Thymus (tissue), 14 donors: ENCODE data around the gene HOXC11. TPM values are rescaled to one million over a fixed set of nuclear protein-coding genes. Genes with fewer than 3 reads are reported as not detected.

Experiments used
- DNase-seq, 9 donors: peaks; one replicate each; pipeline ENCODE4 v3.0.0-alpha.2; 2013; ENCODE audit warnings: low spot score in 9 of 9, low read depth in 6 of 9, missing footprints in 1 of 9
- H3K27ac ChIP-seq, 2 donors: one replicate each; pipeline ENCODE4 v1.5.1; 2013; ENCODE audit warnings: control low read depth in 1 of 2, low read depth in 1 of 2, low read length in 1 of 2, mild to moderate bottlenecking in 1 of 2, moderate library complexity in 1 of 2
- H3K27me3 ChIP-seq, 2 donors: one replicate each; pipeline ENCODE4 v1.5.1; 2013; ENCODE audit warnings: low read length in 1 of 2; ENCODE audit not compliant: control insufficient read depth in 2 of 2, insufficient read depth in 1 of 2
- H3K36me3 ChIP-seq, 2 donors: one replicate each; pipeline ENCODE4 v1.5.1; 2013; ENCODE audit warnings: low read length in 1 of 2, mild to moderate bottlenecking in 1 of 2, moderate library complexity in 1 of 2; ENCODE audit not compliant: control insufficient read depth in 2 of 2, insufficient read depth in 2 of 2
- H3K4me1 ChIP-seq, 2 donors: one replicate each; pipeline ENCODE4 v1.5.1; 2013; ENCODE audit warnings: low read length in 2 of 2; ENCODE audit not compliant: control insufficient read depth in 2 of 2, insufficient read depth in 2 of 2
- H3K4me3 ChIP-seq, 2 donors: one replicate each; pipeline ENCODE4 v1.5.1; 2013; ENCODE audit warnings: low read length in 2 of 2, control low read depth in 1 of 2, mild to moderate bottlenecking in 1 of 2
- H3K9me3 ChIP-seq, 2 donors: one replicate each; pipeline ENCODE4 v1.5.1; 2013; ENCODE audit warnings: low read length in 1 of 2, mild to moderate bottlenecking in 1 of 2; ENCODE audit not compliant: control insufficient read depth in 2 of 2, insufficient read depth in 1 of 2
- WGBS: extraction: QIAGEN DNeasy Blood & Tissue Kit; methylation state at CpG from one replicate; pipeline ENCODE4 v1.1.7; 2013; 5-methylcytosine and 5-hydroxymethylcytosine counted together
- long read RNA-seq, 10 donors: transcript quantifications; one replicate each; lab custom pipeline, GENCODE V29; 2026
- polyA plus RNA-seq: library from polyadenylated mRNA; stranded (reverse); fragments of 200-250 nt; gene quantifications from one replicate; pipeline ENCODE4 v1.2.3, GENCODE V29; 2013
- total RNA-seq: library from RNA; stranded (reverse); fragments of 120-200 nt; gene quantifications from one replicate; pipeline ENCODE4 v1.2.4, GENCODE V29; 2013
- donor health status: healthy.

HOXC11 gene
- total RNA-seq (not detected), polyA plus RNA-seq (0.21 TPM)
- long read RNA-seq, donor 1 = 0 reads
- long read RNA-seq, donor 2 = 0 reads
- long read RNA-seq, donor 3 = 0 reads
- long read RNA-seq, donor 4 = 0 reads
- long read RNA-seq, donor 5 = 0 reads
- long read RNA-seq, donor 6 = 0 reads
- long read RNA-seq, donor 7 = 0 reads
- long read RNA-seq, donor 8 = 0 reads
- long read RNA-seq, donor 9 = 0 reads
- long read RNA-seq, donor 10 = 0 reads

DNA sequence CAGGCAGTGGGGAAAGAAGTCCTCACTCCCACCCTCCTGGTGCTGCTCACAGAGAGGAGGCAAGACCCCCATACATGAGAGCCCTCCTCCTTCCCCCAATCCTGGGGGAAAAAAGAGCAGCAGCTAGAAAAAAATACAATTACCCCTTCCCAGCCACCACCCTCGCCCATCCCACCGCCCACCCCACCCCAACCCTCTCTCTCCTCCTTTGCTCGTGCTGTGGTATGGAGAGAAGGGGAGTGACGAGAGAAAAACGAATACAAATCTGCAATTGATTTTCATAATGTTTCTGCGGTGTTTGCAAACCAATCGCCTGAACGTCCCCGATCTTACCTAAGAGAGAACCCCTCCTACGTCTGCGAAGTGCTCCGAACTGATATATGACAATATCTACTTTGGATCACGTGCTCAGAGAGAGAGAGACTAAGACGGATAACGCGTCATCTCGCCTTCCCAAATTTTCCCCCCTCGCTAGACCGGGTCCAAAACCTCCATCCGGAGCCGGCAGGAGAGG is at the start of gene HOXC11:
TSS of gene HOXC11 (plus strand) at position 405 of the 514 bp plus-strand sequence. CDS start 116 bp downstream, outside the sequence.
- Histone ChIP-seq H3K9me3 (peaks cover 0 to 16% of the 10 kb centered on the region in 2 donors), H3K4me1 (no peaks in the 10 kb centered on the region), H3K36me3 (no peaks in the 10 kb centered on the region), H3K27ac (no peak within 1 kb of the TSS), H3K4me3 (no peak within 1 kb of the TSS), H3K27me3 (peaks cover 87 to 100% of the 10 kb centered on the region in 2 donors)
- DNase-seq = no peak
- 8% methylated on average over 21 of the region's 21 CpGs for WGBS

DNA sequence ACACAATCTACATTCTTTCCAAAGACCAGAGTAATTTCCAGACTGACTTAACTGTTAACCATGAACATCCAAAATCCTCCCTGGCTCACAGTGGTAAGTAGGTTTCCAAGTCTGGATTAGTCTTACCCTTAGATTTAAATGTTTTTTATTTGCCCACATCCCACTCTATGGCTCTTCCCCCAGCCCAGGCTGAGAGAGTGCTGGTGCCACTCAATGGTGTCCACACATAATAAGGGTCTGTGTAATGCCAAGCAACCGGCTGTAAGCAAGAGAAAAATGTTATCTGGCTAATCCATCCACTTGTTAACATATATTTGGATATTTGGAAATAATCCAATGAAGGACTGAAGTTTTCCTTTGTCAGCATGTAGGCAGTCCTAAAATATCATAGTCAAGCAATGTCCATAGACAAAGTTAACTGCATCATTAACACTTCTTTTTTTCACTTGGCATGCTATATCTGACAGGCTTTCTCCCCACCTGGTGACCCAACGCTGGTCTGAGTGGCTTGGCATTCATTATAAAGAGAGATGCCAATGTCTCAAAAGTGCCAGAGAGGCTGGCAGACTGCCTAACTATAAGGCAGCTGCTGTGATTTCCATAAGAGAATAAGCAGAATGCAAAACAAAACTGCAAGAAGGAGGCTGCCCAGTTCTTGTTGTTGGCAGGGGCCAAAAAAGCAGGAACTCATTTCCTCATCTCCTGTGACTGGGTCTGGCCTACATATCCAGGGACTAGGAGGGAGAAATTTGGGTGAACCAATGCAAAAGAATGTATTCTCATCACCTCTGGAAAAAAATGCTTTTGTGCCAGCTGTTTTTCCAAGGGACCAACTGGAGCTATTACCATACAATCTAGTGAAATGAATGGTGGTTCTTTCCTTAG is 48.2 kb upstream of the HOXC11 start:
- no peak for DNase-seq
- no peaks in the 10 kb centered on the region for H3K36me3 ChIP-seq
- H3K27ac ChIP-seq = no peak overlapping the region
- no peak overlapping the region for H3K4me3 ChIP-seq
- WGBS = 70% methylated on average over 2 of the region's 2 CpGs
- H3K4me1 ChIP-seq = no peaks in the 10 kb centered on the region
- peaks cover 0 to 6% of the 10 kb centered on the region in 2 donors for H3K9me3 ChIP-seq
- H3K27me3 ChIP-seq = peaks cover 54 to 85% of the 10 kb centered on the region in 2 donors

DNA sequence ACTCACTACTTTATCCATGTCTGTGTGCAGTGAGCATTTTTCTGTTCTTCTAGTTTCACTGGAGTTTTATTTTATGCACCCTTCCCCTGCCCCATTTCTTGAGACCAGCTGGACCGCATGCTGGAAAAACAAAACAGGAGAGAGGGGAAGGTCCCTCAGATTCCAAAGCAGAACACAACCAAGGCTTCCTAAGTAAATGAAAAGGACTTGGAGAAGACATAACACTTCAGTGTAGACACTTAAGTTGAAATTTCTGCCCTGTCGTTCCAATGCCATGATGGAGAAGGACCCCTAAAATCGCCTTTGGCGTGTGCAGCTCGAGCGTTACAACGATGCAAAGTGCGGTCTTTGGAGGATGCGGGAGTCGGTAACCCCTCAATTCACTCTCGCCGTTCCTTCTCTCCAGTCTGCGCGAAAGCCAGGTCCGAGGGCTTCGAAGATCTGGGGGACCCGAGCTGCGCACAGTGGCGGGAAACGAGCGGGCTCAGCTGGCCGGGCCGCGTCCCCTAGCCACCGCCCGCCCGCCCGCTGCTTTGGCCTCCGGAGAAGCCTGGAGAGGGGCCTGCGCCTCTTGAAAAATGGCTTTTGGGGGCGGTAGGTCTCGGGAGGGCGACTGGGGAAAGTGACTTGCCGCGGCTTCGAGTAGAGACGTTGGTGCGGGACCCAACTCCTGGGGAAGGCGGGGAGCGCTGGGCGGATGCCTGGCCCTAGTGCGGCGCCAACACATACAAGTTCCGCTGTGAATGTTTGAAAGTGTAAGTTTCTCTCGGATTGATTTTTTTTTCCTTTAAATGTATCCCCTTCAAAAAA is 45.5 kb upstream of the HOXC11 start:
- peaks cover 0 to 6% of the 10 kb centered on the region in 2 donors for H3K9me3 ChIP-seq
- no peaks in the 10 kb centered on the region for H3K36me3 ChIP-seq
- peaks cover 80 to 98% of the 10 kb centered on the region in 2 donors for H3K27me3 ChIP-seq
- WGBS = 8% methylated on average over 45 of the region's 45 CpGs
- no peak overlapping the region for H3K27ac ChIP-seq
- no peaks in the 10 kb centered on the region for H3K4me1 ChIP-seq
- no peak overlapping the region for H3K4me3 ChIP-seq
- no peak for DNase-seq

DNA sequence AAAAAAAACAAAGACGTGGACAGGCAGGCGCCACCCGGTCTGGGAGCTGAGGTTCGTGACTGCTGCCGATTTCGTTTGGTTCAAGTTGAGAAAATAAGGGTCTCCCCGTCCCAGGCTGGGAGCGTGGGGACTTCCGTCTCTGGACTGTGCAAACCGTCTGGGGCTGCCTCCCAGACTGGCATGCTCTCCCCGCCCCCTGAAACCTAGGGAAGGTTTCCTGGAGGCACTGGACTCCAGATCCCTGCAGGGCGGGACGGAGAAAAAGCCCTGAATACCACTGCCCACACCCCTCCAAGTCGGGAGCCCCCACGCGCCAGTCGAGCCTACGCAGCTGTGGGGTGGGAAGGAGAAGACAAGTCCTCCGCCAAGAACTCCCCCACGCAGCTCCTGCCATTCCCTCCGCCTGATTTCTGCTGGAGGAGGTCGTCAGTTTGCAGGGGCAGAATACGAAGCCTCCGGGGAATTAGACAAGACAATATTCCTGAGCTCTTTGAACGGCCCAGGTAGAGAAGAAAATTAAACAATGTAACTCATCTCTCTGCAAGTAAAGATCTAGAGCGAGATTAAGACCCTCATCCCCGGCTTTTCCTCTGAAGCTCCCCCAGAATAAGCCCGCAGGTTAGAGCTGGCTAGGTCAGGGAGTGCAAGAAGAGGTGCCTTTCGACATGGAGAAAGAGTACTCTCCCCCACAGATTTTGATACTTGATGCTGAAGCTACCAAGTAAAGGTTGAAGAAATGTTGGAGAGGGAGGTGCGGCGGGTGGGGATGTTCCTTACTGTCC is 44.7 kb upstream of the HOXC11 start:
- WGBS = 8% methylated on average over 31 of the region's 31 CpGs

DNA sequence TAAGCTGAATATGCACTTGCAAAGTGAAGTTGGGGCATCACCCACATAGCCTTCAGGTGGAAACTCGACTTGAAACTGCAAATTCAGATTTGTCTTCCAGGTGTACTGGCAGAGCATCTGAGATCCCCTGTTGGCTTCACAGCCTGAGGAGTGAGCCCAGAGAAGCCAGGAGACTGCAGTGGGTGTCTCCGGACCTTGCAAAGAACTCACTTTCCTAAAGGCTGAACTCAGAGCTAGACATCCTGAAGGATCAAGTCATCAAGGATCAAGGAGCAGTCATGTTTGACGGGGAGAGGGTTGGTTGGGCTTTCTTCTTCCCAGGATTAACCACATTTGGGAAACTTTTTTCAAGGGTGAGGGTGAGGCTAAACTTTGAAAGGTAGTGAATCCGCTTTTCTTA is 43.4 kb upstream of the HOXC11 start:
- no peak for DNase-seq
- Histone ChIP-seq H3K27ac (no peak overlapping the region), H3K27me3 (peaks cover 91 to 100% of the 10 kb centered on the region in 2 donors), H3K4me1 (no peaks in the 10 kb centered on the region), H3K4me3 (no peak overlapping the region), H3K36me3 (no peaks in the 10 kb centered on the region), H3K9me3 (peaks cover 0 to 6% of the 10 kb centered on the region in 2 donors)
- WGBS = 24% methylated on average over 4 of the region's 4 CpGs

More for the DNA sequence above, 44.7 kb upstream of the HOXC11 start:
- Histone ChIP-seq H3K4me1 (no peaks in the 10 kb centered on the region), H3K27me3 (peaks cover 88 to 100% of the 10 kb centered on the region in 2 donors), H3K27ac (no peak overlapping the region), H3K9me3 (peaks cover 0 to 6% of the 10 kb centered on the region in 2 donors), H3K36me3 (no peaks in the 10 kb centered on the region), H3K4me3 (no peak overlapping the region)
- no peak for DNase-seq

DNA sequence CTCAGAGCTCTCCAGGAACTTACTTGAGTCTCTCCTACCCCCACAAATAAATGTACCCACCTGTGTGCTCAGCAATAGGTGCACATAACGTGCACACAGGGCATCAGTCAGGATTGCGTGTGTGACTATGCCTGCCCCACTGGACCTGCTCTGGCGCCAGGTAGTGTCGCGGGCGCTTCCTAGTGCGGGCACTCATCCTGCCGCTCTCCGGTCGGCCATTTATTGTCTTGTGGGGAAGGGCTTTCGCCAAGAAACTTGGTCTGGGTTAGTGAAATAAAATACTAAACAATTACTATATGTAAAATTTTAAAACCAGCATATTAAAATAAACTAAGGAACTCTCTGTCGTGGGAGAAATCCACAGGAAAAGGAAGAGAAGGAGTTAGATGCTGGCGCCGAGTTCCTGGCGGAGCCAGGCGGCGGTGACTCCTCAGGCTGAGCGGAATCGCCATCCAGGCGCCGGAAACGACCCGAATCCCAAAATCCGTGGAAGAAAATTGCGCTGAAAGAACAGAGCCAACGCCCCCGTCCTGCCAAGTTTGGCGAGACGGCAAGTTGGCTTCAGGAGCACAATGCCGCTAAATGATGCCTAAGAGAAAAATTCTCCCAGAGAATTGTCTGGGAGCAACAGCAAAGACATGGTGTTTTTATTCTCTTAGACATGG is 42.2 kb upstream of the HOXC11 start:
- DNase-seq = no peak
- no peaks in the 10 kb centered on the region for H3K36me3 ChIP-seq
- H3K4me3 ChIP-seq = no peak overlapping the region
- H3K4me1 ChIP-seq = no peaks in the 10 kb centered on the region
- peaks cover 0 to 9% of the 10 kb centered on the region in 2 donors for H3K9me3 ChIP-seq
- H3K27me3 ChIP-seq = peaks cover 93 to 100% of the 10 kb centered on the region in 2 donors
- 10% methylated on average over 30 of the region's 30 CpGs for WGBS
- no peak overlapping the region for H3K27ac ChIP-seq

DNA sequence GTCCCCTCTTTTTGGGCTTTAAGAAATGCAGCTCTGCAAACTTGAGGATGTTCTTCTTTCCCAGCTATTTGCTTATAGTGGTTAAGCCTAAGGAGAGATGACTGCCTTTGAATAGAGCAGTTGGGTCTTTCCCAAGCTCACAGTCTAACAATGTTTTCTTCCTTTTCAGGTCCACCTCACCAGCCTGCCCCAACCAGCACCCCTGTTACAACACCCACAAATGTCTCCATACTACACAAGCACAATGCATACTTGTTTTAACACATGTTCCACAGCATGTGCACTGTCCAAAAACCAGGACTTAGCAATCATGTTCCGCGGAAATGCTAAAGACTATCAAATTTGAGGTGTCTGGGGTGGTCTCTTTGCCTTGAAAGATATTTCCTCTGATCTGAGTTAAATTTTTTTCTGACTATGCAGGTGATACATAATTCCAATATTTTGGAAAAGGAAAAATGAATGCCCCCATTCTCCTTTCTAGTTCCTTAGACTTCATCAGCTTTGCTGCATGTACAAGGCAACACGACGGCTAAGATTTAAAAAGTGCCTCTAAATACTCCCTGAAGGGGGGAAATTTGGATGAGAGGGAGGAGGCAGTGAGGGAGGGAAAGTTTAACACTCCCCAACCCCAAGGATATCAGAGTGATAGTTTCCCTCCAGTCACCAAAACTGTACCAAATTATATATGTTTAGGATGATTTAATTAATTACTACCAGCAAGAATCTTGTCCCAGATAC is 40.9 kb upstream of the HOXC11 start:
- DNase-seq = no peak
- no peak overlapping the region for H3K27ac ChIP-seq
- peaks cover under 1 to 9% of the 10 kb centered on the region in 2 donors for H3K9me3 ChIP-seq
- H3K4me3 ChIP-seq = no peak overlapping the region
- H3K27me3 ChIP-seq = peaks cover 93 to 100% of the 10 kb centered on the region in 2 donors
- 37% methylated on average over 4 of the region's 4 CpGs for WGBS
- H3K4me1 ChIP-seq = no peaks in the 10 kb centered on the region
- no peaks in the 10 kb centered on the region for H3K36me3 ChIP-seq
